ENCODE data around the gene HOXD13. TPM values are rescaled to one million over a fixed set of nuclear protein-coding genes. Genes with fewer than 3 reads are reported as not detected.
A peak's percentile ranks its signal among the peaks of the same experiment; 100 is the strongest.

The HOXD13 gene
- total and polyA plus RNA-seq, 2 of the 8 experiments (the other 6 are each of a cell fraction or from before 2014, with no cell fraction given) = not detected

DNA sequence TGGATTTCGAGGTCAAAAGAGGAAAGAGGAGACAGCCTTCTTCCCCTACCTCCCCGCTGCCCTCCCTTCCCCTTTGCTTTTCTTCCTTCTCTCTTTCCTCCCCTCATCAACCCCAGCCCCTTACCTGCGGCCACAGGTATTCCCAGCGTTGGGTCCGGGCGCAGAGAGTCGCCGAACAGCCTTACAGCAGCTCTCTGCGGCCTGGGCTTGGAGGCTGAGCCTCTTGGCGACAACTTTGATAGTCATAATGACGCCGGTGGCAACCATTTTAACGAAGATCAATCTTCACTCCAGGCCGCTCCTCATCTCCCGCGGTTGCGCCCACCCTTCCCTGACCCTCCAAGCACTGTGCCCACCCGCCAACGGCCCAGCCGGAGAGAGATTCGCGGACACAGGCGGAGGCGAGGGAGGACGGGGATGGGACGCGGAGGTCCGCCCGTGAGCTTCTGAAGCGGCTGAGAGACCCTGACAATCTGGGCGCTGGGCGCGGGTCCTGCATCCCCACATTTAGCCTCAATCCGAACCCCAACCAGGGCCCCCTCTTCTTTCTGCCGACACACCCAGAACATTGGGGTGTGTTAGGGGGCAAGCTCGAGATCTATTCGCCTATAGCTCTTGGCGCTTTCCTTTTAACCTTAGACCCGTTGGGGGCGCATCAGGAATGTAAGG is 7.3 kb upstream of the HOXD13 start:
- Histone ChIP-seq H3K4ac (replicated peaks; ENCODE audit: insufficient read length, low read depth, low read length) (no peak overlapping the region), H4K20me1 (replicated peaks in 1 of 2; ENCODE audit: control insufficient read depth in 1 of 2, insufficient read depth in 2 of 2, low read length in 2 of 2) (peaks cover 15 to 34% of the 10 kb centered on the region in 2 experiments), H3K36me3 (ENCODE audit: control insufficient read depth in 2 of 4, insufficient read depth in 4 of 4, low read length in 3 of 4) (peaks cover 0 to 2% (median 0%) of the 10 kb centered on the region in 4 experiments; a peak in 1 of 8 replicates), H3K79me1 (ENCODE audit: low read depth, low read length) (no peaks in the 10 kb centered on the region), H3K4me2 (ENCODE audit: insufficient read depth in 1 of 2, low read depth in 2 of 2, low read length in 2 of 2) (peak overlapping the region; percentile 4 to 57; a peak in 3 of 4 replicates), H3K27me3 (replicated peaks in 1 of 4; ENCODE audit: control insufficient read depth in 3 of 4, extremely low read depth in 1 of 4, insufficient read depth in 3 of 4, low read length in 3 of 4) (peaks cover 98 to 100% (median 100%) of the 10 kb centered on the region in 4 experiments), H3K23ac (ENCODE audit: insufficient read length) (no peak overlapping the region), H3K18ac (ENCODE audit: extremely low read depth, low read length) (no peak overlapping the region), H2BK20ac (ENCODE audit: low read length) (no peak overlapping the region), H2BK5ac (ENCODE audit: low read depth, low read length) (no peak overlapping the region), H2AFZ (ENCODE audit: low read length) (no peak overlapping the region), H3K9ac (replicated peaks in 1 of 4; ENCODE audit: extremely low read depth in 1 of 4, low read depth in 3 of 4, low read length in 3 of 4) (no peak overlapping the region), H3K4me3 (ENCODE audit: extremely low read depth in 1 of 4, insufficient read depth in 2 of 4, low read depth in 3 of 4, low read length in 4 of 4) (peak overlapping the region in 2 of 4 experiments; percentile 2 to 52; a peak in 2 of 8 replicates), H4K5ac (ENCODE audit: insufficient read length, low read depth, low read length) (no peak overlapping the region), H3K79me2 (ENCODE audit: control insufficient read depth in 1 of 2, insufficient read depth in 2 of 2, low read length in 2 of 2) (no peaks in the 10 kb centered on the region), H3K56ac (replicated peaks; ENCODE audit: insufficient read length, low read depth, low read length) (no peak overlapping the region), H2BK120ac (replicated peaks; ENCODE audit: low read depth, low read length) (no peak overlapping the region), H2BK15ac (ENCODE audit: low read length) (no peak overlapping the region), H3K4me1 (replicated peaks in 1 of 4; ENCODE audit: control insufficient read depth in 3 of 4, insufficient read depth in 4 of 4, low read length in 3 of 4) (peaks cover 0 to 25% (median 9%) of the 10 kb centered on the region in 4 experiments; a peak in 5 of 7 replicates), H4K8ac (ENCODE audit: extremely low read depth, insufficient read depth, low read length) (no peak overlapping the region), H2AK5ac (ENCODE audit: low read depth, low read length) (no peak overlapping the region), H3K9me3 (ENCODE audit: insufficient read depth in 2 of 2, low read depth in 1 of 2, low read length in 1 of 2) (no peaks in the 10 kb centered on the region; a peak in 1 of 4 replicates), H3K14ac (ENCODE audit: insufficient read length) (no peak overlapping the region), H3K23me2 (ENCODE audit: low read depth, low read length) (peaks cover 2% of the 10 kb centered on the region; the same call in 1 of the 2 replicates), H4K91ac (replicated peaks; ENCODE audit: insufficient read length, low read length) (no peak overlapping the region), H2BK12ac (ENCODE audit: low read depth, low read length) (no peak overlapping the region), H3K27ac (ENCODE audit: low read depth, low read length) (no peak overlapping the region)
- TF ChIP-seq CREB1 (IDR thresholded peaks at IDR 0.05) = 0 out of 2 replicates have a peak, but pooled peaks have one; percentile 24
- no peak for TF ChIP-seq BRCA1 (IDR thresholded peaks at IDR 0.05; ENCODE audit: low read depth, low read length)
- peak; percentile 27 for TF ChIP-seq CTBP2 (IDR thresholded peaks at IDR 0.05; ENCODE audit: borderline replicate concordance, insufficient read depth, insufficient read length, low read length)
- peak; percentile 94 for TF ChIP-seq SUZ12 (IDR thresholded peaks at IDR 0.05; ENCODE audit: low read length)
- peak; percentile 98 for TF ChIP-seq RNF2 (IDR thresholded peaks at IDR 0.05; ENCODE audit: borderline replicate concordance, low read depth, low read length, missing control alignments, poor library complexity, severe bottlenecking)
- TF ChIP-seq EZH2 (IDR thresholded peaks at IDR 0.05; ENCODE audit: low read depth, low read length, severe bottlenecking) = peak; percentile 98
- no peak for TF ChIP-seq TAF7 (optimal IDR thresholded peaks at IDR 0.05; ENCODE audit: borderline replicate concordance, low read depth, low read length)
- 0 out of 2 replicates have a peak, but pooled peaks have one; percentile 82 for TF ChIP-seq CBX8 (IDR thresholded peaks at IDR 0.05; ENCODE audit: borderline replicate concordance, low read depth, low read length)
- FAIRE-seq (no peak), DNase-seq (ENCODE audit: low read depth in 1 of 2, low spot score in 2 of 2) (peak in 1 of 2 experiments; percentile 64)
- ChIA-PET CTCF (ENCODE audit: partially characterized antibody) (interaction anchor here (0.6 to 7.8 kb wide), 26 partner anchors 11 to 832 kb away, joined by 3 to 130 read pairs (median 3); partner anchors contain the start of gene HOXD12), POLR2A (ENCODE audit: partially characterized antibody) (interaction anchor here (1.7 kb wide), 1 partner anchor 11 kb away, joined by 8 read pairs; no protein-coding TSS in a partner anchor)
- 5% methylated on average over 33 of the region's 40 CpGs; no CpG with 5 or more reads in 1 of the 2 experiments for WGBS, 2 experiments (ENCODE audit: extremely low coverage in 1 of 2, insufficient coverage in 1 of 2, insufficient read length in 1 of 2, insufficient replicate concordance in 2 of 2, low coverage in 1 of 2, low lambda C conversion rate in 2 of 2, missing lambda C conversion rate in 1 of 2)

All from H1 (cell line).